H1 (cell line): Measurements from ENCODE around the gene FAM111A. TPM values are rescaled to one million over a fixed set of nuclear protein-coding genes. Genes with fewer than 3 reads are reported as not detected.

Experiments
- BACH1 ChIP-seq: IDR thresholded peaks from 2 replicates; pipeline ENCODE4 v1.6.1; 2012; ENCODE audit warnings: low read length, improper control_type of control experiment
- CTBP2 ChIP-seq: IDR thresholded peaks from 2 replicates; pipeline ENCODE4 v1.7.0; 2011; ENCODE audit warnings: borderline replicate concordance, mild to moderate bottlenecking, moderate library complexity, mixed read lengths, low read length; ENCODE audit not compliant: insufficient read depth, insufficient read length
- HDAC2 ChIP-seq, 2 experiments: fragments of 300-600 bp in 1 of 2; sonication (generic) in 1 of 2; IDR thresholded peaks; 2 replicates each; pipeline ENCODE4 v1.6.1; 2011 to 2012; ENCODE audit warnings: low read depth in 2 of 2, low read length in 2 of 2, mild to moderate bottlenecking in 2 of 2, moderate library complexity in 2 of 2, borderline replicate concordance in 1 of 2, inconsistent platforms in 1 of 2
- PHF8 ChIP-seq: fragments of 200-600 bp; sonication (generic); conservative IDR thresholded peaks from 2 replicates; pipeline ENCODE4 v1.7.1; 2012; ENCODE audit warnings: low read depth, mild to moderate bottlenecking, inconsistent platforms, low read length, moderate library complexity
- SUZ12 ChIP-seq: fragments of 200-600 bp; sonication (generic); IDR thresholded peaks from 2 replicates; pipeline ENCODE4 v1.6.1; 2012; ENCODE audit warnings: mild to moderate bottlenecking, inconsistent platforms, low read length, moderate library complexity, mixed read lengths
- TEAD4 ChIP-seq: IDR thresholded peaks from 2 replicates; pipeline ENCODE4 v1.6.1; 2012; ENCODE audit warnings: low read depth, low read length, inconsistent platforms, mixed read lengths
- polyA plus RNA-seq, 7 experiments: library from polyadenylated mRNA; depleted of rRNA in 3 of 7; stranded (reverse) in 5 of 7; unstranded in 2 of 7; fragments of >200 nt in 5 of 7; fragments of 200-250 nt in 2 of 7; gene quantifications; 1 replicate in 5 of 7; 2 replicates in 1 of 7; 4 replicates in 1 of 7; pipeline versions ENCODE4 v1.2.1 to v1.2.3, GENCODE V29; 2011 to 2013; ENCODE audit warnings: missing spikeins in 2 of 7, mixed read lengths in 2 of 7
- total RNA-seq: library from RNA; stranded (reverse); fragmentation: NEBNext Ultra II Directional; extraction: Animal tissue kit (Norgen Biotek cat#: 25700); gene quantifications from 2 replicates; pipeline ENCODE4 v1.2.1, GENCODE V29; 2021

Gene FAM111A
- total and polyA plus RNA-seq, 2 of the 8 experiments (the other 6 are each of a cell fraction or from before 2014, with no cell fraction given): 10.2 to 29.9 TPM

DNA sequence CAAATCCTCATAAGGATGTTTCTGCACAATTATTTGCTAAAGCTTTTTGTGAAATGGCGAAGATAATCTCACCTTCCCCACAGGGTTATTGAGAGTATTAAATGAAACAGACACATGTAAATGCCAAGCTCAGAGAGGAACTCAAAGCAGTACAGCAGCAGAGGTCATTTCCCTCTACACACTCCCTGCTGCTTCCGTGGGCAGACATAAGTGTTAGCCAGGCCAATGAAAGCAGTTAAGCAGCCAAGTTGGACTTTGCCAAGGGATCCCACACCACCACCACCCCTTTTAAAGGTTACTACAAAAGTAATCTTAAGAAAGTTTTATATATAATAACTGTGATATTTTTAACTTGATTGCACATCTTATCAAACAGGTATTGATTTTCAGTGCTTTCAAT lies 4.0 kb upstream of the FAM111A start (continued):
- TF ChIP-seq SUZ12: no peak
- no peak for TF ChIP-seq TEAD4
- TF ChIP-seq BACH1: no peak
- TF ChIP-seq PHF8: no peak
- no peak for TF ChIP-seq CTBP2
- TF ChIP-seq HDAC2 (IDR thresholded peaks at IDR 0.05; ENCODE audit: borderline replicate concordance in 1 of 2, low read depth in 2 of 2, low read length in 2 of 2): no peak
